ENCODE results near the gene CCDC174.
"Not testable (repeated sequence)": the region's sequence is repeated elsewhere in the genome, so short reads cannot be mapped to it uniquely, and the experiment has no call there.

CCDC174 gene

DNA sequence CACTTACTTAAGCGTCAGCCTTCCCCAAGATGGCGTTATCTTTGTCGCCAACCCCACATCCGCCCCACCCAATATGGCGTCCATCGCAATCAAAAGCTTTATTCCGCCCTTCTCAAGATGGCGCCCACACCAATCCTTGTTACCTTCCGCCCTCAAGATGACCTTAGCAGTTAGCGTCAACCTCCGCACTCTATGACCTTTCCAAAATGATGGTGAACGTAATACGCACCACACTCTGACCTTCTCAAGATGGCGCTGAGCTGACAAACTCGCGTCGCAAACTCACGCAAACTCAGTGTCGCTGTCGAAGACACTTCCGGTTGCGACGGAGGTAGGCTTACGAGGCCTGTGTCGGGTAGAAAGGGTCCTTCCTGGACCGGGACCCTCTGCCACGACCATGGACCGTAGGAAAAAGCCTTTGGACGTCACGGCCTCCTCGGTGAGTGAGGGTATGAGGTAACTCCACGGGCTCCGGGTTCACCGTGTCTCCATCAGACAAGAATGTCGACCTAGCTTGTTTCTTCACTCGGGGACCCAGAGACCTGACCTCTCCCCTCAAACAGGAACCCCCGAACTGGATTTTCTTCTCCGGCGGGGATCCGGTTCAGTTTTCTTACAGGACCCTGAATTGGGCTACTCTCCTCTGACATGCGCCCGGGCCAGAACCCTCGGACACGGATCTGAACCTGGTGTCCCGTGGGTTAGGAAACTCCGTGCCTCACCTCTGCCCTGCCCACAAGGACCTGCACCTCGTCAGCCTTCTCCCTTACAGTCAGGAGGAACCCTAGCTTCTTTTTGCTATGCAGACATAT, at the start of gene CCDC174:
Gene CCDC174, plus strand, starts transcription at position 323 of the 812 bp plus-strand sequence. Its CDS starts 75 bp downstream, at position 398.
- DNase-seq, result peak; percentile 93

DNA sequence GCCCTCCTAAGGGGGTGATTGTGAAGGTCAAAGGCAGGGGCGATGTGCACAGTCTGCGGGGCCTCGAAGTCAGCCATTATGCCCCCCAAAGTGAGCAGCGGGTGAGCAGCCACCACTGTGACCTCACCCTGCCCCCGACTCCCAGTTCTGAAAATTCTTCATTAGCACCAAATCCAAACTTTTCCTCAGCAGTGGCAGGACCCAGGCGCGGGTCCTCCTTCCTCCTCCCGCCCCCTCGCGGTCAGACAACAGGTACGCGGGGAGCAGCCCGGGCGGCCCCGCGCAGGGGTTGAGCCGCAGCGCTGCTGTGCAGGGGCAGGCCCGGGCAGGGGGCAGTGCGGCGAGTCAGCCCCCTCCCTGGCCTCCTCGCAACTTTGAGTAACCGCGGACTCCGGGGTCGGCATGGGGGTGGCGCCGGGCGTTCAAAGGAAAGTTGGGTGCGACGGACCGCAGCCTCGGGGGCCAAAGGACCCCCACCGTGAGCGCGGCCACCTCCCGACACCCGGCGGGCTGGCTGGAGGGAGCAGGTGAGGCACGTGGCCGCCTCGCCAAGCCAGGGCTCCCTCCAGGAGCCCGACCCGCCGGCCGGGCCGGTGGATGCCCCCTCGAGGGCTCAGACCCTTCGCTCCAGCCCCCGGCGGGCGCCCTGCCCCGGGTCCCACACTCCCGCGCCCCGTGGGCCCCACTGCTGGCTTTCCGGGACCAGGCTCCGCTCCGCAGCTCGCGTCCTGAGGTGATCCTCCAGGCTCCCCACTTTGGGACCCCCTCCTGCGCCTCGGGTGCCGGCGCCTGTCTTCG, 49.4 kb upstream of the CCDC174 start:
- DNase-seq, result no peak

DNA sequence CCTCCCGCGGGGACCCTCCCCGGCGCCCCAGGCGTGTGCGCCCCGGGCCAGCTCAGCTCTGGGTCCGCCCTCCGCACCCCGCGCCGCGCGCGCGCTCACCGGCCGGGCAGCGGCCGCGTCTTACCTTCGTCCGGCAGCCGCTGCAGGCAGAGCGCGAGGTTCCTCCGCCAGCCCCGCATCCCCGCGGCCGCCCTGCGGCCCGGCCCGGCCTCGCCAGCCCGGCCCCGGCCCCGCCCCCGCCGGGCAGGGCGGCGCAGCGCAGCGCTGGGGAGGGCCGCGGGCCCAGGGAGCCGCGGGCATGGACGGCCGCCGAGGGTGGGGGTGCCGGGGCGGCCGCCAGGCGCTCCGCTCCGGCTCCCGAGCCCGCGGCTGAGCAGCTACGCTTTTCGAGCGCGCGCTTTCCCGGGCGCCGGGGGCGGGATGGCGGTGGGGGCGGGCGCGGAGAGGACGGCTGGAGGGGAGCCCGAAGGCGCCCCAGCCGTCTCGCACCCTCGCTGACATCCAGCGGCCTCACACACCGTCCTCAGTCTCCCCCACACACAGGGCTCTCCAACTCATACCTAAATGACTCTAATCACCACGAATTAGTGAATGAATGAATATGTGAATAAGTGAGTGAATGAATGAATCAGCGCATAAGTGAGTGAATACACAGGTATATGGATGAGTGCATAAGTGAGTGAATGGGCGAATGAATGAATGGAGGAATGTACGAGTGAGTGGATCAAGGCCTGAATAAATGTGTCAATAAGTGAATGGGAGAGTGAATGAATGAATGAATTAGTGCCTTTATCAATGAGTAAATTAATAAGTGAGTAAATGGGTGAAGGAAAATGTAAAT, 48.5 kb upstream of the CCDC174 start:
- DNase-seq, result no peak

DNA sequence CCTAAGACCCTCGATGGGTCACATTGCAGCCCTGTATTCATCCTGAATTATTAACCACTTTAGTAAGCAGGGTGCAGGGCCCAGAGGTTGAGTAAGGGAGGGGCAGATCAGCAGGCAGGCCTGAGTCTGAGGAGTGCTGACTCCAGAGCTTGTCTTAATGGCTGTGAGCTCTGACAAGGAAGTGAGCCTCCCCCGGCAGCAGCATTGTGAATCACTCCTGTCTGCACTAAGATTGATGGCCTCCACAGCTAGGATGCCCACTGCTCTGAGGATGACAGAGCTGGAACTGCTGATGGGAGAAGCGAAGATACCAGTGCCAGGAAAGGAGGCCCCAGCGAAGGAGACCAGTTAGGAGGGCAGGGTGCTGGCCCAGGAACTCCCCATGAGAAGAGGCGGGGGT, 46.5 kb upstream of the CCDC174 start:
- DNase-seq, result no peak

DNA sequence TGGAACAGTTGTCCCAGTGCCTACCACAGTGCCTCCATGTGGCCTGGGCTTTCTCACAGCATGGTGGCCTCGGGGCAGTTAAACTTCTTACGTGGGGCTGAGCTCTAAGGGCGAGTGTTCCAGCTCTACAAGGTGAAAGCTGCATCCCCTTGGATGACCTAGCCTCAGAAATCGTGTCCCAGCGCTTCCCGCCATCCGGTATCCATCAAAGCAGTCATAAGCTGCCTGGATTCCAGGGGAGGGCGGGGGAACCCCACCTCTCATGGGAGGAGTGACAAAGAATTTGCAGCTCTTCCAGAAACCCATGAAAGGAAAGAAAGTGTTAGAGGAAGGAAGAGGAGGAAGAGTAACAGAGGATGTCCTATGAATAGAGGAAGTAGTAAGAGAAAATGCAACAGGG, 45.8 kb upstream of the CCDC174 start:
- DNase-seq, result no peak

DNA sequence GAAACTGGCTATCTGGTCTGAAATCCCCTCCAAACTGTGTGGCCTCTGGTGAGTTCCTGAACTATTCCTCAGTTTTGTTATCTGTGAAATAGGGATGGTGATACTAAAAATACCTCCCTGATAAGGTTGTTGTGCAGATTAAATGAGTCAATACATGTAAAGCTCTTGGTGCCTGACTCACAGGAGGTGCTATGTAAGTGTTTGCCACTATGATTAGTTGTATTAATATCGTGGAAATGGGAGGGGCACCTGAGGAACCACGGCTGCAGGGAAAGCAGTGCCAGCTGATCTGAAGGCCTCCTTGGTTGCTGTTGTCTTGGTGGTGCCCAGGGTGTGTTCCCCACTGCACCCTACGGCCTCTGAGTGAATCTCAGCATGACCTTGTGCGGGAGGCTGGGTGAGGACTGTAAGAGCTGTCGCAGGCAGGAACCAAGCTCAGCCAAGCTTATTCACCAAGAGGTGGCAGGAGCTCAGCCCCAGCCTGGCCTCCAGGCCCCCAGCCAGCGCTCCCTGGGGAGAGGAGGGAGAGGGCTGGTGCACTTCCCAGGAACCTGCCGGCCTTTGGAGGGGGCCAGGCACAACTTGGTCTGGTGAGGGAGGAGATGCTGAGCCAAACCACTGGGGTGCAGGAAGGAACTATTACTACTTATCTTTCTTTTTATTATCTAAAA, 44.8 kb upstream of the CCDC174 start:
- DNase-seq, result no peak

DNA sequence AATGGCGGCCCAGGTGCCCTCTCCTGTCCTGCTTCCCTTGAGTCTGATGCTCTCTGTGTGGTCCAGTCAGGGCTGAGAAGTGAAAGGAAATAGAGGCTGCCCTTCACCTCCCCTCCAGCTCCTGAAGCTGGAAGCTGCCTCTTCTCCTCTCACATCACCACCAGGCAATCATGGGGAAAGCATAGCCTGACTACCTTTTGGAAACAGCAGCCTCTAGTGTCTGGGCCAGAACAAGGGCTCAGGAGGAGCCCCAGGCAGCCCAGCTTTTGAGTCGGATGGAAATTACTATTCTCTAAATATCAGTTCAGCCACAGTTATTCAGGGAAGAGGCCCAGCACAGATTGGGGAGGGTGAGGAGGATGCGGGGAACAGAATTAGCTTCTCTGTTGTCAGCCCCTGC, 43.3 kb upstream of the CCDC174 start:
- no peak for DNase-seq

DNA sequence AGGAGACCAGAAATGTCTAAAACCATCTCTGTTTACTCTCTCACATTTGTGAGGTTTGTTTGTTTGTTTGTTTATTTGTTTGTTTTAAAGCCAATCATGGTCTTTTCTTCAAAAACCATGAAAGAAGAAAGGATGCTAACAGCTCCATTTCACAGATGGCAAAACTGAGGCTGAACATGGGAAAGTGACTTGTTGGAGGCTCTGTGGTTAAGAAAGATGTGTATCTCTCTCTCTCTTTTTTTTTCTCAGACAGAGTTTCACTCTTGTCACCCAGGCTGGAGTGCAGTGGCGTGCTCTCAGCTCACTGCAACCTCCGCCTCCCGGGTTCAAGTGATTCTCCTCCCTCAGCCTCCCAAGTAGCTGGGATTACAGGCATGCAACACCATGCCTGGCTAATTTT, 42.5 kb upstream of the CCDC174 start:
- not testable (repeated sequence) for DNase-seq

DNA sequence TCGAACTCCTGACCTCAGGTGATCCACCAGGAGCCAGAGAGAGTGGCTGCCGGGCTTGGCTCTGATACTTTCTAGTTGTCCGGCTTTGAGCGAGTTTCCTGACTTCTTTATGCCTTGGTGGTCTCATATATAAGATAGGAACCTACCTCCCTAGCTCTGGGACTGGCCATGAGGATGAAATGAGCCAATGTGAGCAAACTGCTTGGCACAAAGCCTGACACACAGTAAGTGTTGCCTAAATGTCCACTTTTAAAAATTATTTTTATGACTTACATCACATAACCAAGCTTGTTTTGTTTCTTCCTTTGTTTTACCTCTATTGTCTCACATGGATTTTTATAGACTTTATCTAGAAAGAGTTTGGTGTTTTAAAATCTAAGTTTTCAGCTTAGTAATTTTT, 42.1 kb upstream of the CCDC174 start:
- no peak for DNase-seq

DNA sequence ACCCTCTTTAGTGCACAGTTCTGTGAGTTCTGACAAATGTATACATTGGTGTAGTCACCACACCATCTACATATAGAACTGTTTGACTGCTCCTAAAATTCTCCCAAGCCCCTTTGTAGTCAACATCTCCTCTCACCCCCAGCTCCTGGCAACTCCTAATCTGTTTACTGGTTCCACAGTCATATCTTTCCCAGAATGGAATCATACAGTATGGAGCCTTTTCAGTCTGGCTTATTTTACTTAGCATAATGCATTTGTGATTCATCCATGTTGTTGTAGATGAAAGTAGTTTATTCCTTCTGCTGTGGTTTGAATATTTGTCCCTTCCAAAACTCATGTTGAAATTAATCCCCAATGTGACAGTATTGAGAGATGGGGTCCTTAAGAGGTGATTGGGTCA, 41.6 kb upstream of the CCDC174 start:
- no peak for DNase-seq

DNA sequence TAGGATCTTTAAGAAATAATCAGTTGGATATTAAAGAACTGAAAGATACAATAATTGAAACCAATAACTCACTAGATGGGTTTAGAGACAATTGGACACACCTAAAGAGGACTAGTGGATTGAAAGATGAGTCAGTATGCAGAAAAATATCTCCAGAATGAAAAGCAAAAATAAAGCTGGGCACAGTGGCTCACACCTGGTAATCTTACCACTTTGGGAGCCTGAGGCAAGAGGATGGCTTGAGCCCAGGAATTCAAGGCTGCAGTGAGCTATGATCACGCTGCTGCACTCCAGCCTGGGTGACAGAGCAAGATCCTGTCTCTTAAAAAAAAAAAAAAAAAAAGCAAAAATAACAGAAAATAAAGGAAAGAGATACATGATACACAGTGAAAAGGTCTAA, 37.4 kb upstream of the CCDC174 start:
- DNase-seq, result no peak

DNA sequence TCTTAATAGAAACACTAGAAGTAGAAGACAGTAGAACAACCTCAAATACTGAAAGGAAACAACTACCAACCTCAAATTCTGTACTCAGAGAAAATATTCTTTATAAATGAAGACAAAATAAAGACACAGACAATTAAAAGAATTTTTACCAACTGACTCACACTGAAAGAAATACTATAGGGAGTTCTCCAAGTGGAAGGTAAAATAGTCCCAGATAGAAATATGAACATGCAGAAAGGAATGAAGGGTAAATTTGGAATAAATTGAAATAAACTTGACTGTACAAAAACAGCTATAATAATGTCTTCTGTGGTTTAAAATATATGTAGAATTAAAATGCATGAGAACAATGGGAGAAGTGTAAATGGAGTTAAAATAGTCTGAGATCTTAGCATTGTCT, 36.7 kb upstream of the CCDC174 start:
- no peak for DNase-seq

DNA sequence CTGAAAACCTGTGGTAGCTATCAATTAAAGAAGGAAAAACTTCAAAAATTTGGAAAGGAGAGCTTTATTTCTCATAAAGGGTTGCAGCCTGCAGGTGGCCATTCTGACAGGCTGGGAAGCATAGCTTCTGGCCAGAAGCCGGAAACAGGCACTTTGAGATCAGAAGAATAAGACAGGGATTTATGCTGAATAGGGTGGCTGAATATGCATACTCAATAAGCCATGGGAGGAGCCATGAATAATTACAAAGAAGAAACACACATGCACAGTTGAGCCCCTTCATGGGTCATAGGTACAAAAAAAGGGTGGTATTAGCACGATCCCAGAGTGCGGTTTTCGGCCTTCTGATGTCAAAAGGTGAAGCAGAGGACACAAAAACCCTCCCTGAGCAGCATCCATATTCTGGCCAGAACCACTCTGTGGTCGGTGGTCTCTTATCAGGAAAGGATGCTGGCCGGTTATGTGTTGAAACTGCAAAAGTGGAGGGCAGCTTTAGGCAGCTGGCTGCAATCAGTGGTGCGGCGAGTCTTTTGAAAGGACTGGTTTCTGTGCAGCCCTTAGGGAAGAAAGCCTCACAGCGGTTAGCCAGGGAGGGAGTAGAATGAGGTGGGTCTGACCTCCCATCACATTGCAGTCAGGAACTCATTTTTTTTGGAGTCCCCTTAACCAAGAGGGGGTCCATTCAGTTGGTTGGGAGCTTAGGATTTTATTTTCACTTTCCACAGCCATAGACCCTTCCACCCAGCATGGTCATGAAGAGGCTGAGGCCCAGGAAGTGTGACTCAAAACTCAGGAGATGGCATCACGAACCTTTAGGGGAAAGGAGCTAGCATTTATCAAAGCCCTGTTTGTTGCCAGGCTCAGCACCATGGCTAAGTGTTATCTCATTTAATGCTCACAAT, 34.7 kb upstream of the CCDC174 start:
- no peak for DNase-seq

DNA sequence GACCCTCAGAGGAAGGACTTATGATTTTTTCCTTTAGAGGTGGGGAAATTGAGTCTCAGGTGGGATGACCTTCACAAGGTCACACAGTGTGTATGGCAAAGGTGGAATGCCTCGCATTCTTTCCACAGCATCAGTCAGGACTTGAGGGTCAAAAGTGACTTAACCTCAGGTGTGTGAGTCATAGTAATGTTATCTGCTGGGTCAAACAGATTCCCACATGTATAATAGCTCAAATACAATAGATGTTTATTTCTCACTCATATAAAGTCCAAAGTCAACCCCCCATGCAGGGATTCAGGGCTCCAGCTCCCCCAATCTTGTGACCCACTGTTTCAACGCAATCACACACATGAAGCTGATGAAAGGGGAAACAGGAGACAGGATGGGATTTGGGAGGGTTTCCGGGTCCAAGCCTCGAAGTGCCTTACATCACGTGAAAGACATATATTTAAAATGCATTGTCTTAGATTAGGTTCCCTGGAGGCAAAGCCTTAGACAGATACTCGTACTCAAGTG, 34.0 kb upstream of the CCDC174 start:
- DNase-seq, result no peak

DNA sequence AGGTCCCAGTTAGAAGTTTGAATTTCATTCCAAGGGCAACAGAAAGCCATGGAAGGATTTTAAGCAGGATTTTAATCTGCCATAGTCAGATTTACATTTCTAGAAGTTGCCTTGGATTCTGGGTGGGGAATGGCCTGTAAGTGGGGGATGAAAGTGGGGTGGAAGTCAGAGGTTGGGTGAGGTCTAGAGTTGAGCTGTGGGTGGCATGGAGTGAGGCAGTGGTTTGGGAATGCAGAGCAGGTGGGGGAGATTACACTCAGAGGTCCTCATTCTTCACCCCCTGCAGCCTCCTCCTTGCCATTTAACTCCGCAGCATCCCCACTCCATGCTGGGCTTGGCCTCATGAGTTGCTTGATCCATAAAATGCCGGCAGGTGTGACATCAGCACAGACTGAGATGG, 32.0 kb upstream of the CCDC174 start:
- no peak for DNase-seq

DNA sequence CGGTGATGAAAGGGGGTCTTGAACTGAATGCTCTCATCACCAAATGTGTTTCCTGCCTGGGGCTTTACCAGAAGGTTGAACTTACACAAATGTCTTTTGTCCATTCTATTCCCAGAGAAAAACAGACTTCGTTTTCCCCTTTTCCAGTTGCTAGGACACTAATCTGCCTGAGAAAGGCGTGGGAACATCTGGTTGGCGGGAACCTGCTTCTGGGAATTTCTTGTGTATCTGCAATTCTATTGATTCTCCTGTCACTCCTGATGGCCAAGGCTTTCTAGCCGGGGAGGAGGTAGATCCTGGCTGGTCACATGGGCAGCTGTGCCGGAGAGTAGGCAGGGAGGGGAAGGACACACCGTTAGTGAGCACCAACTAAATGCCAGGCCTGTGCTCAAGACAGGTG, 31.1 kb upstream of the CCDC174 start:
- no peak for DNase-seq

DNA sequence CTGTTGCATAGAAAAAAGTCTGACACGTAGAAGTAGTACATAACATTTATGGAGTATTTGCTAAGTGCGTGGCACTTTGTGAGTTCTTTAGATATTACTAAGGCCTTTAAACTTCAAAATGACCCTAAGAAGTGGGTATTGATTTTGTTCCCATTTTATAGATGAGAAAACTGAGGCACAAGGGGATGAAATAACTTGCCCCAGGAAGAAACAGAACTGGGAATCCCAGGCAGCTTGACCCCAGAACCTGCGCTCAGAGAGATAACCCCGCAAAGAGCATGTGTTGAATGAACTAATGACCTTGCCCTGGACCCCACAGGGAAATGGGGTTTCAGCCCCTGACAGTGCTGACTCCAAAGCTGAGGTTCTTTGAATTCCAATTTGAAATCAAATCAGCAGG, 30.5 kb upstream of the CCDC174 start:
- DNase-seq, result no peak

DNA sequence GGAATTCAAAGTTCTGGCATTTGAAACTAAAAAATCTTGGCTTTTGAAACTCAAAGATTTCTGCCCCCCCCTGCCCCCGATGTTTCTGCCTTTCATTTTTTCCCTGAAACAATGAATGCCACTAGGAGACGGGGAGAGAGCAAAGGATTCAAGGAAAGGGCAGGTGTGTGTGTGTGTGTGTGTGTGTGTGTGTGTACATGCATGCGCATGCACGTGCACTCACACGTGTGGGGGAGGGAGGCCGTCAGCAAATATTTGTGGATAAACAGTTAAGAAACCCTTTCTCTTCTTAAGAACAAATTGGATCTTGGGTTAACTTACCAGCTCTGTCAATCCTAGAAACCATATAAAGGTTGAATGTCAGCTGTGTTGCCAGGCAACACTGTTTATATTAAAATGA, 29.2 kb upstream of the CCDC174 start:
- no peak for DNase-seq

DNA sequence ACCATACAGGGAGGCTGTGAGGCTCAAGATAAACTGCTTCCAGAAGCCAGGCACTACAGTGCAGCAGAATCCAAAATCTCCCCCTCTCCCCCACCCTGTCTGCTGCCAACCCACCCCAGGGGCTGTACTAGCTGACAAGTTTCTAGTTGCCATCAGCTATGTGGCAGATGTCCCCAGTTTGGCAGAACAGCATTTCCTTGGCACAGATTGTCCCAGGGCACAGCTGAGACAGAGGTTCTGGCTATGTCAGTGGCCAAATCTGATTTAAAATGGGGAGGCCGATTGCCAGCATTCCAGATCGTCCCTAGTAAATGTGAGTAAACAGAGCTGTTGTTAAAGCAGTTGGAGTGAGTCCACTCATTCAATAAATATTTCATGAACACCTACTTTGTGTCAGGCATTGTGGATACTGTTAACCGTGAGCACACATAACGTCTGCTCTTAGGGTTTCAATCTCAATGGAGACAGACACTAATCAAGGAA, 28.0 kb upstream of the CCDC174 start:
- DNase-seq, result no peak

DNA sequence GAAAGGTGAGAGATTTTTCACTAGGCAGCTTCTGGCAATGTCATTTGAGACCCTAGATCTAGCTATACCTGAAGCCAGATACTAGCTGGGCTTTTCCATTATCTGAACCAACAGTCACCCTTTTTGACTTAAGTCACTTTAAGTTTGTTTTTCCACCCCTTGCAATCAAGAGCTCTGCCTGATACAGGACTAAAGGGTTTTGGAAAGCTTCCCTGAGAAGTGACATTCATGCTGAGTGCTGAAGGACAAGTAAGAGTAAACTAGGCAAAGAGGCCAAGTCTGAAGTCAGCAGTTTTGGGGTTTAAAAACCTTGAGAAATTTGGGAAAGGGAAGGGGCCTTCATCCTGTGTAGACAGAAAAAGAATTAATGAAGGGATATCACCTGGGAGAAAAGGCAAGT, 27.1 kb upstream of the CCDC174 start:
- no peak for DNase-seq

DNA sequence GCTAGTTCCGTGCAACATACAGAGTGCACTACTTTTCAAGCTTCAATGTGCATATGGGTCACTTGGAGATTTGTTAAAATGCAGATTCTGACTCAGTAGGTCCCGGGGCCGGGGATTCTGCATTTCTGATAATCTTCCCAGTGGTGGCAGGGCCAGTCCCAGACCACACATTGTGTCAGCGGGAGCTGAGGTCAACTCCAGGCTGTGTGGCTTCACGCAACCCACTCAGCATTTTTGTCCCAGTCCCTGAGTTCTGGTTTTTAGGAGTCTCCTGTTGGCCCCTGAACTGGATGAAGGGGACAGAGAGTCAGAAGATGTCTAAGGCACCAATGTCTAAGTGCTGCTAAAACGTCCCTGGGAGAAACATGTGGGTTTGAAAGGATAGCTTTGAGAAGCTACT, 26.1 kb upstream of the CCDC174 start:
- DNase-seq, result no peak
